Smooth muscle cell (in vitro differentiated cells): ENCODE results near the gene MAG. TPM values are rescaled to one million over a fixed set of nuclear protein-coding genes. Genes with fewer than 3 reads are reported as not detected.

Experiments
- DNase-seq: peaks from one replicate; lab custom pipeline; 2025; ENCODE audit not compliant: unreplicated experiment; lab: John Stamatoyannopoulos, UW
- H2AFZ ChIP-seq: fragments of 200-600 bp; sonication (generic); 2 replicates; pipeline ENCODE4 v1.6.0; 2016; ENCODE audit warnings: antibody characterized with exemption, low read depth, mild to moderate bottlenecking
- H3F3A ChIP-seq: fragments of 200-600 bp; sonication (generic); 2 replicates; pipeline ENCODE4 v1.6.0; 2017; ENCODE audit warnings: antibody characterized with exemption, low read depth
- H3K27ac ChIP-seq: fragments of 200-600 bp; sonication (generic); 2 replicates; pipeline ENCODE4 v1.5.1; 2016; ENCODE audit warnings: low read depth, mild to moderate bottlenecking
- H3K27me3 ChIP-seq: fragments of 200-600 bp; sonication (generic); 2 replicates; pipeline ENCODE4 v1.6.1; 2016; ENCODE audit warnings: low read depth, mild to moderate bottlenecking
- H3K36me3 ChIP-seq: fragments of 200-600 bp; sonication (generic); 2 replicates; pipeline ENCODE4 v1.5.1; 2016; ENCODE audit warnings: low read depth
- H3K4me1 ChIP-seq: fragments of 200-600 bp; sonication (generic); 2 replicates; pipeline ENCODE4 v1.5.1; 2016; ENCODE audit warnings: low read depth
- H3K4me2 ChIP-seq: fragments of 200-600 bp; sonication (generic); 2 replicates; pipeline ENCODE4 v1.6.0; 2016; ENCODE audit warnings: mild to moderate bottlenecking
- H3K4me3 ChIP-seq: fragments of 200-600 bp; sonication (generic); 2 replicates; pipeline ENCODE4 v1.5.1; 2016; ENCODE audit warnings: mild to moderate bottlenecking
- H3K79me2 ChIP-seq: fragments of 200-600 bp; sonication (generic); 2 replicates; pipeline ENCODE4 v1.6.0; 2016; ENCODE audit warnings: low read depth, mild to moderate bottlenecking
- H3K9ac ChIP-seq: fragments of 200-600 bp; sonication (generic); 2 replicates; pipeline ENCODE4 v1.6.0; 2016; ENCODE audit warnings: low read depth
- H3K9me3 ChIP-seq: fragments of 200-600 bp; sonication (generic); replicated peaks from 2 replicates; pipeline ENCODE4 v1.5.1; 2016; ENCODE audit warnings: low read depth
- H4K20me1 ChIP-seq: fragments of 200-600 bp; sonication (generic); 2 replicates; pipeline ENCODE4 v1.6.0; 2016; ENCODE audit warnings: low read depth
- CTCF ChIP-seq: fragments of 200-600 bp; sonication (generic); IDR thresholded peaks from 2 replicates; pipeline ENCODE4 v1.5.1; 2017; ENCODE audit warnings: borderline replicate concordance, mild to moderate bottlenecking, antibody characterized with exemption; ENCODE audit not compliant: insufficient read depth, poor library complexity, severe bottlenecking
- WGBS: methylation state at CpG from one replicate; pipeline ENCODE4 v1.1.7; 2016; ENCODE audit warnings: low lambda C conversion rate; 5-methylcytosine and 5-hydroxymethylcytosine counted together
- polyA plus RNA-seq: library from polyadenylated mRNA; unstranded; fragments of >200 nt; fragmentation: Nextera tagmentation; extraction: Ambion mirVana; gene quantifications from 2 replicates; pipeline ENCODE4 v1.2.1, GENCODE V29; 2016
- total RNA-seq: library from RNA; depleted of rRNA; stranded (reverse); fragments of >200 nt; gene quantifications from 2 replicates; pipeline ENCODE4 v1.2.3, GENCODE V29; 2014

Gene MAG
- total and polyA plus RNA-seq, 2 experiments from 2014 or later, result not detected

GRCh38 chr19:35305181-35305580 lies 13.2 kb downstream of the MAG start:
- 97% methylated on average over 6 of the region's 6 CpGs for WGBS
- no peak for TF ChIP-seq CTCF
- H3K79me2 ChIP-seq, result no peaks in the 10 kb centered on the region
- DNase-seq, result no peak
- no peak overlapping the region for H3K9ac ChIP-seq
- no peaks in the 10 kb centered on the region for H3K9me3 ChIP-seq
- H3K4me1 ChIP-seq, result no peaks in the 10 kb centered on the region
- H3K4me3 ChIP-seq, result no peak overlapping the region
- H4K20me1 ChIP-seq, result no peaks in the 10 kb centered on the region
- H3K27me3 ChIP-seq, result no peaks in the 10 kb centered on the region
- no peak overlapping the region for H3K4me2 ChIP-seq
- H3K27ac ChIP-seq, result no peak overlapping the region
- no peaks in the 10 kb centered on the region for H3K36me3 ChIP-seq
- no peaks in the 10 kb centered on the region for H3F3A ChIP-seq
- H2AFZ ChIP-seq, result no peak overlapping the region

- Histone ChIP-seq H3K9me3 (no peaks in the 10 kb centered on the region), H3K4me2 (no peak overlapping the region), H3K9ac (no peak overlapping the region), H4K20me1 (no peaks in the 10 kb centered on the region), H3K27ac (no peak overlapping the region), H3K79me2 (no peaks in the 10 kb centered on the region), H3K36me3 (no peaks in the 10 kb centered on the region), H3F3A (no peaks in the 10 kb centered on the region), H2AFZ (no peak overlapping the region), H3K27me3 (no peaks in the 10 kb centered on the region), H3K4me1 (no peaks in the 10 kb centered on the region), H3K4me3 (no peak overlapping the region)
- peak; percentile 13 for TF ChIP-seq CTCF
- DNase-seq, result no peak
- WGBS, result 88% methylated on average over 20 of the region's 20 CpGs
Measured at GRCh38 chr19:35306473-35307246, 14.7 kb downstream of the MAG start.

- no peak for DNase-seq
- no peak overlapping the region for H3K4me2 ChIP-seq
Measured at GRCh38 chr19:35307931-35308330, 16.0 kb downstream of the MAG start.

More at GRCh38 chr19:35307931-35308330, 16.0 kb downstream of the MAG start:
- TF ChIP-seq CTCF, result no peak
- H3K9ac ChIP-seq, result no peak overlapping the region
- H3K4me1 ChIP-seq, result no peaks in the 10 kb centered on the region
- H2AFZ ChIP-seq, result no peak overlapping the region
- no peaks in the 10 kb centered on the region for H3K9me3 ChIP-seq
- H3K36me3 ChIP-seq, result no peaks in the 10 kb centered on the region
- no peak overlapping the region for H3K27ac ChIP-seq
- no peaks in the 10 kb centered on the region for H3F3A ChIP-seq
- no peaks in the 10 kb centered on the region for H3K79me2 ChIP-seq
- WGBS, result 78% methylated on average over 9 of the region's 10 CpGs
- no peaks in the 10 kb centered on the region for H4K20me1 ChIP-seq
- no peak overlapping the region for H3K4me3 ChIP-seq
- no peaks in the 10 kb centered on the region for H3K27me3 ChIP-seq
